Measurements from ENCODE around the gene UBE2D3.
A peak's percentile ranks its signal among the peaks of the same experiment; 100 is the strongest.
"Not testable (repeated sequence)": the region's sequence is repeated elsewhere in the genome, so short reads cannot be mapped to it uniquely, and the experiment has no call there.

UBE2D3 gene

DNA sequence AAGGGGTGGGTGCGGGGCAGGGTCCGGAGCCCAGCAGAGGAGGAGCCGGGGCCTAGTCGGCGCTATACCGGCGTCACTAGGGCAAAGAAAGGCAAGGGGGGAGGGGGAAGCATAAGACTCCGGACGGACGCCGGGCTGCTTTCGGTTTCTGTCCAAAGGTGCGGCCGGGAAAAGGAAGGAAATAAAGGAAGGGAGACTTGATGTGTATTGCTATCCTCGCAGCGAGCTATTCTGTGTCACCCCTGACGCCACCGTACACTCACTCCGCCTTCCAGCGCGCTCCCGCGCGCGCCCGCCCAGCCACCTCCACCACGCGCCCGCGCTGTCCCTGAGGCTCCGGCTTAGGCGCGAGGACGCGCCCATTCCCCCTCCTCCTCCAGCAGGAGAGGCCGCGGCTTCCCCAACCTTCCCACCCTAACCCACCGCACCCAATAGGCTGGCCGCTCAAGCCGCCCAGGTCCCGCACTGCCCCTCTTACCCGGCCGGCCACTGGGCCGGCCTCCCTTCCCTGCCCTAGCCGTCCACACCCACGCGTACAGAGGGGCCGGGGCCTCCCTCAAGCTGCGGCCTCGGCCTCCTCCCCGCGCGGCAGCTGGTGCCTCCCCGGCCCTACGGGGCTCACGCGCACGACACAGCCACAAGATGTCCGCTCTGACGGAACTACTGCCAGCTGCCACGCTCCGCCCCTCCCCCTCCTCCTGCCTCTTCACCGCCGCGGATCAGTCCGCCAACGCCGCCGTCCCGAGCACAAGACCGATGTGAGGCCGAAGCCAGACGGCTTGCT lies at the start of gene UBE2D3:
UBE2D3 (minus strand) TSS at position 662 of the 784 bp plus-strand sequence. CDS start 1,043 bp downstream, outside the sequence.
- peak; percentile 94 to 96 for DNase-seq

DNA sequence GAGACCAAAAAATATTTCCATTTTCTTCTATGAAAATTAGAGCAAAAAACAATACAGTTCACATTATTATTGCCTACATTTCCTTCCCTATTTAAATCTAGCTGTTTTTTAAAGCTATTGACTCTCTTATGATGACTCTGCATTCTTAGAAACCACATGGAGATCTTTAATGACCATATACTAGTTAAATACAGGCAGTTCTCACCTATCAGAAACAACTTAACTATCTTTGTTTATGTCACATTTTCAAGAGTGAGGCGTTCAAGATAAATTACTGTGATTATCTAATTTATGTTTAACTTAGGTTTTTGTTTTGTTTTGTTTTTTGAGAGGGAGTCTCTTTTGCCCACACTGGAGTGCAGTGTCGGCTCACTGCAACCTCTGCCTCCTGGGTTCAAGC lies 44.4 kb upstream of the UBE2D3 start:
- no peak for DNase-seq

DNA sequence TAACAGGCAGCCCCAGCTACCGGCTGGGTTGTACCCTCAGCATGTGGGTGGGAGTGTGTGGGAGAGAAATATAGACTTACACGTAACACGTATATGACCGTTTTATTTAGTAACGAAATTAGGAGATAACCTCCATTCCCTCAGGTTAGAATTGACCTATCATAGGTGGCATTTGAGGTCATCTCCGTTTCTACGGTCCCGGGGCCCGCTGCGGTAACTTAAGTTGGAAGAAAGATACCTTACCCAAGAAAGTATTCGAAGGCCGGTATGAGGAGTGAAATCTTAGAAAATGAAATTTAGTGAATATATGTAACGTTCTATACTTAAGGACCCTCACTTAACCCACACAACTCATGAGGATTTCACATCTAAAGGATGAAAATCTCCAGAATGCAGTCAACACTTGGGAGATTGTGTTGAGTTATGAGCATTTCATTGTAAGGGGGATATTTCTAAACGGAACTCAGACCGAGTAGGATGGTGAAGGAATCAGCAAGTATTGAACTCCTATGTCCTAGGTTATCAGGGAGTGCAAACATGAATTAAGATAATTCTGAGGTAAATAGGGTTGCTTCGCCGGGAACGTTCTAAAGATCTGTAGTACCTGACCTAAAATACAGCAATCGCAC lies 42.3 kb upstream of the UBE2D3 start:
- DNase-seq: peak; percentile 73 to 78

DNA sequence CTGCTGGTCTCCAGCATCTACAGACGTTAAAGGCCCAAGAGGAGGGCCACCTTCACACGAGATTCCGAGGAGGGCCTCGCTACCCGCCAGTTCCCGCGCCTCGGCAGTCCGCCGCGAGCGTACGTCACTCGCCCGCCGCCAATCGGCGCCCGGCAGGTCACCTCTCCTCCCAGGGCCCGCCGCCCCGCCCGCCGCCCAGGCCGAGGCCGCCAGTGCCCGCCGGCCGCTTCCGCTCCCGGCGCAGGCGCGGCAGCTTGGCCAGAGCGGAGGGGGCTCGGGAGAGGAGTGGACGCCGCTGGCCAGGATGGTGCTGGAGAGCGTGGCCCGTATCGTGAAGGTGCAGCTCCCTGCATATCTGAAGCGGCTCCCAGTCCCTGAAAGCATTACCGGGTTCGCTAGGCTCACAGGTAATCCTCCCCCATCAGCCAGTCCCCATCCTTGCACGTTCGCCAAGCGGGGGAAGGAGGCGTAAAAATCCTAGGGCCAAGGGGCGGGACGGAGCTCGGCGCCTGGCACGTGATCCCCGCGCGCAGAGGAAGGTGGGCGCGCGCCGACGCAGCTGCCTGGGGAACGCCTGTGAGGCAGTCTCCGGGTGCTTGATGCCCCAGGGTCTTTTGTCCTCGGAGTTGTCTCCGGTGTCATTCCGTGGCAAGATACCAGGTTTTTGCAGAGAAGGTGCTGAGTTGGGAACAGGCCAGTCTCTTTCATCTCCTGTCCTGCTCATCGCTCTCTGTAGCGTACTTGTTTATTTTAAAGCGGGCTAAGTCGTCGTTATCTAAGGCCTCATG lies 41.6 kb upstream of the UBE2D3 start, which contains the start of gene CISD2:
CISD2 (plus strand) TSS at position 212 of the 788 bp plus-strand sequence; CDS start at position 305, 93 bp downstream.
- peak; percentile 84 to 87 for DNase-seq

DNA sequence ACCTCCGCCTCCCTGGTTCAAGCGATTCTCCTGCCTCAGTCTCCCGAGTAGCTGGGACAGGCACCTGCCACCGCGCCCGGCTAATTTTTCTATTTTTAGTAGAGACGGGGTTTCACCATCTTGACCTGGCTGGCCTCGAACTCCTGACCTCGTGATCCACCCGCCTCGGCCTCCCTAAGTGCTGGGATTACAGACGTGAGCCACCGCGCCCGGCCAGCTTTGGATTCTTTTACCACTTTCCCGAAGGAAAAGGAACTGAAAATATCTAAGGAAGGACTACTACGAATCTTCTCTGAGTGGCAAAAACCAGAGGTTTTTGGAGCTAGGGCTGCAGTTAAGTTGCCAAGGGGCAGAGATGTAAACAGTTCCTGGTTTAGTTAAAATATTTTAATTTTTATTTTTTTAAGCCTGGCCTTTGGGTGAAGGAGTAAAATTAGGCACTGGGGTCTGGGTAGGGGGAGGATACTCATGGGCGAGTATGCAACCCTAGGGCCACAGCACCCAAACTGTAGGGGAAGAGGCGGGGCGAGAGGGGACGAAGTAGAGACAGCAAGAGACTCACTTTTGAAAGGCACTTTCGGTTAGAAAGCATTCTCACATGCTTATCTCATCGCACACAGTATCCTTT lies 40.9 kb upstream of the UBE2D3 start:
- no peak for DNase-seq

DNA sequence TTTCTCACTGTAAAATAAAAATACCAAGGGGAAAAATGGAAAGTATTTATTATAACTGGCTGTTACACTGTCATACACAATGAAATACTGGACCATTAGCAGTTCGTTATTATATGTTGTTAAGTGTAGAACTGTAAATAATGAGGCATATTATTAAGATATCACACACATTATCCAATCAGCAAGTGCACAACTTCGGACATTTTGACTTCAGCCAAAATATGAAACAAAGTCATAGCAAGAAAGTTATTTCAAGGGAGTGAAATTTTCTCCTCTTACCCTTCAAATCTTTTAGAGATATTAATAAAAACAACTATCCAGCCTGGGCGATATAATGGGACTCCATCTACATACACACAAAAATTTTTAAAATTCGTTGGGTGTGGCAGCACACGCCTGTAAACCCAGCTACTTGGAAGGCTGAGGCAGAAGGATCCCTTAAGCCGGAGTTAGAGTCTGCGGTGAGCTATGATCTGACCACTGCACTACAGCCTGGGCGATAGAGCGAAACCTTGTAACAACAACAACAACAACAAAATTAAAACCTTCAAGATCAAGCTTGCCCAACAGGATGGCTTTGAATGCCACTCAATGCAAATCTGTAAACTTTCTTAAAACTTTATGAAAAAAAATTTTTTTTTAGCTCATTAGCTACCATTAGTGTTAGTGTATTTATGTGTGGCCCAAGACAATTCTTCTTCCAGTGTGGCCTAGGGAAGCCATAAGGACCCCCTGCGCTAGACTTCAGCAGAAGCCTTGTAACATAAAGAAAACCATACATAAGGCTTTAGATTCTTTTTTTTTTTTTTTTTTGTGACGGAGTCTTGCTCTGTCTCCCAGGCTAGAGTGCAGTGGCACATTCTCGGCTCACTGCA lies 40.2 kb upstream of the UBE2D3 start:
- DNase-seq: no peak

DNA sequence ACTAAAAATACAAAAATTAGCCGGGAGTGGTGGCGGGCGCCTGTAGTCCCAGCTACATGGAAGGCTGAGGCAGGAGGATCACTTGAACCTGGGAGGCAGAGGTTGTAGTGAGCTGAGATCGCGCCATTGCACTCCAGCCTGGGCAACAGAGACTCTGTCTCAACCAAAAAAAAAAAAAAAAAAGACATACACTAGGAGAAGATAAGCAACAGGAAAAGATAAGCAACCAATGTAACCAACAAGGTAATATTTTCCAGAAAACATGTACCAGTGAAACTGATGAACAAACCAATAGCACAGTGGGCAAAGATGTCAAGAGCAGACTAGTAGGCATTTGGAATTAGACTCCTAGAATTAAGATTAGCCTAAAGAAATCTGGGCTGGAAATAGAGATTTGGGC lies 38.0 kb upstream of the UBE2D3 start:
- not testable (repeated sequence) for DNase-seq

DNA sequence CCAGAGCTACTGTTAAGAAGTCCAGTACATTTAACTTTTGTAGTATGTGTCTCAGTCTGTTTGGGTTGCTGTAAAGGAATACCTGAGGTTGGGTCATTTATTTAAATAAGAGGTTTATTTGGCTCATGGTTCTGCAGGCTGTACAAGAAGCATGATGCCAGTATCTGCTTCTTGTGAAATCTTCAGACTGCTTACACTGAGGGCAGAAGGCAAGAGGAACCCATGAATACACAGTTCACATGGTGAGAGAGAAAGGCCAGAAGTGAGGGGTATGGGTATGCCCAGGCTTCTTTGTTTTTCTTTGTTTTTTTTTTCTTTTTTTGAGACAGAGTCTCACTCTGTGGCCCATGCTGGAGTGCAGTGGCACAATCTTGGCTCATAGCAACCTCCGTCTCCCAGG lies 35.4 kb upstream of the UBE2D3 start:
- DNase-seq: no peak

DNA sequence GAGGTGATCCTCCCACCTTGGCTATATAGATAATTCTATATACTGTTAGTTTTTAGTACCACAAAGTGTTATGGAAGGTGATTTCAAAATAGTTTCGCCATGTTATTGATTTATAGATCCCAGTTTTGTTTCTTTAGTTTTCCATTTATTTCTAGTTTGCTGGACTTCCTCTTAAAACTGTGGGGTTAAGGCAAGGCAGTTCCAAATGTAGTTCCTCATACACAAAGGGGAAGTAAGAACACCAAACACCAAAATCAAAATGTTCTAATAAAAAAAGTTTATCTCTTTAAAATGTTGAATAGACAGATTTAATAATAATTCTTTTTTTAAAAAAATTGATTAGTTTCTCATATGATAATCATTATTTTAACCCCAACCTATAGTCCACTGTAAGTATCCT lies 34.7 kb upstream of the UBE2D3 start:
- DNase-seq: no peak

DNA sequence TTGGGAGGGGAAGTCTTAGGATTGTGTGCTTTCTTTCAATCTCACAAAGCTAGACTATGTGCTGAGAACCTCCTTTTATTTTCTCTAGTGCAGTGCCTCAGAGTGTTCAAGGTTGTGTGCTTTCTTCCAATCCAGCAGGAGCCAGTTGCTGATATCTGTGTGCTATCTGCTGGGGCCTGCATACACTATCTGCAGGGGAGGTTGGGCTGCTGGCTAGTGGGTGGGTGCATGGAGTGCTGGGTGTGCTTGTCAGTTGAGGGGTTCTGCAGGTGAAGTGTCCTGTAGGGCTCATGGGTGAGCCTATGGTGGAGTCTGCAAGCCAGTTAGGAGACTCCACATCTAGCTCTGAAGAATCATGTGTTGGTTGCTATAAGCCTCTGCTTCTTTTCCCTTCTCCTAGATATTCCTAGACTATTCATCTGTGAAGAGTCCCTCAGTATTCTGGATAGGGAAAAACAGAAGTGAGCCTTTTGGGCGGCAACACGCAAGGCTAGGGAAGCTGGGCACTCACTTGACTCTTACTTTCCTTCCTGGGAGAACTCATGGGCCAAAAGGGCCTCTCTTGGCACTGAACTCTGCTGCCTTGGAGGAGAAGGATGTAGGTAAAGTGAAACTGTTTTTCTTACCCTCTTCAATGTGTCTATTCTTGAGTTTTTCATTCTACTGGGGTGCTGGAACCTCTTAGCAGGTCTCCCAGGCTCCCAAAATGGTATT lies 33.4 kb upstream of the UBE2D3 start:
- DNase-seq: no peak

DNA sequence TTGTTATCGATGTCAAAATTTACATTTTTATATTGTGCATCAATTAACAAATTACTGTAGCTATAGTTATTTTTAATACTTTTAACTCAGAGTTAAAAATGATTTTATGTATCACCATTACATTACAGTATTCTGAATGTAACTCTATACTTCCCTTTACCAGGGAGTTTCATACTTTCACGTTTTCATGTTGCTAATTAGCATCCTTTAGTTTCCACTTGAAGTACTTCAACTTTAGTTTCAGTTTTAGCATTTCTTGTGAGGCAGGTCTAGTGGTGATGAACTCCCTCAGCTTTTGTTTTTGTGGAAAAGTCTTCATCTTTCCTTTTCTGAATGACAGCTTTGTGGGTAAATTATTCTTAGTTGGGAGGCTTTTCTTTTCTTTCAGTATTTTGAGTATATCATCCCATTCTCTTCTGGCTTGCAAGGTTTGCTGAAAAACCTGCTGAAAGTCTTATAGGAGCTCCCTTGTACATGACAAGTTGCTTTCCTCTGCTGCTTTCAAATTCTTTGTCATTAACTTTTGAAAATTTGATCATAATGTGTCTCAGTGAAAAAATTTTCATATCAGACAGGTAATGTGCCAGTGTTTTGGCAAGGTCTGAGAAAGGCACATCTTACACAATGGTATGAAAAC lies 31.6 kb upstream of the UBE2D3 start:
- DNase-seq: no peak

DNA sequence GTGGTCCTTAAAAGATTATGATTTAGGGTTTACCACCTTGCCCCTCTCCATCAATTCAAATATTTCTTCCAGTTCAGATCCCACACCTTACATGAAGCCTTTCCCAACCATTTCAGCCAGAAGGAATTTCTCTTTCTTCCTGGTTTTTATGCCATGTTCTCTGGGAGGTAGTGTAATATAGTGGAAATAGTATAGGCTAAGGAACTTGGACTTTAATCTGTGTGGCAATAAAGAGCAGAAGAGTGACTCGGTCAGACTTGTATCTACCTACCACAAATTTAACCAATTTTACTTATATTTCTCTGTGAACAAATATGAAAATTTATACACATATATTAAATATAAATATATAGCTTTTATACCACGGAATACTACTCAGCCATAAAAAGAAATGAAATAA lies 23.0 kb upstream of the UBE2D3 start:
- DNase-seq: no peak

DNA sequence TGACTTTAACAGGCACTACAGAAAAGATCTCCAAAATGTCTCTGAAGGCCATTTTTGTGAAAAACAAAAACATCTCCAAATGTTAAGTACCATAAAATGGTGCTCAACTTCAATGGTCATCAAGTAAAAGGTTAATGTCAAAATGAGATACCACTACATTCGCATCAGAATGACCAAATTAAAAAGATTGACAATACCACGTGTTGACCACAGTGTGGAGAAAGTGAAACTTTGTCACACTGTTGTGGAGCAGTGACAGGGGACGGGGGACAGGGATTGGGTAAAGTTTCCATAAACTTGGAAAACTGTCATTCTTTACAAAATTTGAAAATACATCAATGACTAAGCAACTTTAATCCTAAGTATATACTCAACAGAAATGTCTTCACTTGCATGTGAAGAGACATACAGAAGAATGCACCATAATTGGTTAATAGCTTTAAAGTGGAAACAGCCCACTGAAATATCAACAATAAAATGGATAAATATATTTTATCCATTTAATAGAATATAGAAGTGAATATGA lies 22.3 kb upstream of the UBE2D3 start:
- no peak for DNase-seq

DNA sequence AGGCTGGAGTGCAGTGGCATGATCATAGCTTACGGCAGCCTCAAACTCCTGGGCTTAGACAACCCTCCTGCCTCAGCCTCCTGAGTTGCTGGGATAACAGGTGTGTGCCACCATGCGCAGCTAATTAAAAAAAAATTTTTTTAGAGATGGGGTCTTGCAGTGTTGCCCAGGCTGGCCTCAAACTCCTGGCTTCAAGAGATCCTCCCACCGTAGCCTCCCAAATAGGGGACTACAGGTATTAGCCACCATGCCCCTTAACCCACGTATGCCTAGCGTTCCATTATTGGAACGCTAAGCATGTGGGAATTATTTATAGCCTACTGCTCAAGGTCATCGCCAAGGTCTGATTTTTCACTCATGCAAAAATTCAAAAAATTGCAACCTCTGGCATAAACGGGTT lies 20.3 kb upstream of the UBE2D3 start:
- no peak for DNase-seq

DNA sequence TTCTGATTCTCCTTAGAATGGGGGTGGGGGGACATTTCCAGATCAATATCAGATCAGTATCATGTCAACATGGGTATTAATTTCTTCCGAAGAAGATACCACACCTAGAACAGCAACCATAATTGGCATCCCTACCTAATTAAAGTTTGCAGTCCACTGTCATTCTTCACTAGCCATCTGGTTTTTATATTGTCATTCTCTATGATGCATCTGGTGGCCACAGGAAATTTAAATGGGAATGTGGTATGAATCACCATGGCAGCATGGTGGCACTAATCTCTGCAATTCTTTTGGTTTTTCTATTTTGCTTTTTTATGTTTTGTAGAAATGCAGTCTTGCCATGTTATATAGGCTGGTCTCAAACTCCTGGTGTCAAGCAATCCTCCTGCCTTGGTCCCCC lies 16.6 kb upstream of the UBE2D3 start:
- no peak for DNase-seq

DNA sequence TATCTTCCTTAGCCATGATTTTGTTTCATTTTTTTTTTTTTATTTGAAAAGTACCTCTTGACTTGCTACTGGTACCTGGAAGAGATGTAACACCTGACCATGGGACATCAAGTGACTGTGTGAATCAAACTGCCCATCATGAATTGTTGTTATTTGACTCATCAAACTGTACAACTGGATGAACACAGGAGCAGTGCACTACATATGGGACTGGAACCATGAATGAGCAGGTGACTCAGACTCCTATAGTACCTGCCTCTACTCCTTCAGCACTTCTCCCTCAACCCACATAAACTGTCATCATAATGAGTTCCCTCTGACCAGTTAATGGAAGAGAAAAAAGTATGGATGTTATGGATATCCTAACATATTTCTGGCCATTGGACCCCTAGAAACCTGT lies 15.9 kb upstream of the UBE2D3 start:
- DNase-seq: no peak

DNA sequence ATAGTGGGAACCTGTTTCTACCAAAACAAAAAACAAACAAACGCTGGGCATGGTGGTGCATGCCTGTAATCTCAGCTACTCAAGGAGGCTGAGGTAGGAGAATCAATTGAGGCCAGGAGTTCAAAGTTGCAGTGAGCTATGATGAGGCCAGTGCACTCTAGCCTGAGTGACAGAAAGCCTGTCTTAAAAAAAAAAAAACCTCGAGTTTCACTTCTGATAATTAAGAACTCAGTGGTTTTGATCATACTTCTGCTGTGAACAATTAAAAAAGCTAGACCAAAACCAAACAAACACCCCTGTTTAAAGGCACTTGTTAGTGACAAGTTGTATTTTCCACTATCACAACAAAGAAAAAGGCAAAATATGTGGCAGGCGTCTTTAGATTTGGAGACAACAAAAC lies 15.0 kb upstream of the UBE2D3 start:
- DNase-seq: no peak

DNA sequence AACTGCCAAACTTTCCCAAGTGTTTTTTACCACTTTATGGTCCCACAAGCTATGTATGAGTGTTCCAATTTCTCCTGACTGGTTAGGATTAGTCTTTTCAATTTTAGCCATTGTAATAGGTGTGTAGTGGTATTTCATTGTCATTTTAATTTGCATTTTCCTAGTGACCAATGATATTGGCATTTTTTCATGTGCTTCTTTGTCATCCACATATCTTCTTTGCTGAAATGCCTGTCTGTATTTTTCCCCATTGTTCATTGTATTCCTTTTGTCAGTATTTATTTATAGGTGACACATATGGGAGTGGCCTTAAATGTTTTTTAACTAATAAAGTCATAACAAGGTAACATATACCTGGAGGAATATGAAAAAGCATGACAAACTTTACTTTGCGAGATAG lies 9.2 kb upstream of the UBE2D3 start:
- no peak for DNase-seq

DNA sequence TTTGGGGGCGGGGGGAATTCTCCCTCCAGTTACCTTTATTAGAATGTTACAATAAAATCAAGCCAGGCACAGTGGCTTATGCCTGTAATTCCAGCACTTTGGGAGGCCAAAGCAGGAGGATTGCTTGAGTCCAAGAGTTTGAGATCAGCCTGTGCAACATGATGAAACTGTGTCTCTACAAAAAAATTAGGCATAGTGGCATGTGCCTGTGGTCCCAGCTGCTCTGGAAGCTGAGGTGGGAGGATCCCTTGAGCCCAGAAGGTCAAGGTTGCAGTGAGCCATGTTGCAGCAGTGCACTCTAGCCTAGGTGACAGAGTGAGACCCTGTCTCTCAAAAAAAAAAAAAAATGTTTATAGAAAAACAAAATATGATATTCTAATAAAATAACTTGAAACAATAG lies 5.3 kb upstream of the UBE2D3 start:
- DNase-seq: no peak

DNA sequence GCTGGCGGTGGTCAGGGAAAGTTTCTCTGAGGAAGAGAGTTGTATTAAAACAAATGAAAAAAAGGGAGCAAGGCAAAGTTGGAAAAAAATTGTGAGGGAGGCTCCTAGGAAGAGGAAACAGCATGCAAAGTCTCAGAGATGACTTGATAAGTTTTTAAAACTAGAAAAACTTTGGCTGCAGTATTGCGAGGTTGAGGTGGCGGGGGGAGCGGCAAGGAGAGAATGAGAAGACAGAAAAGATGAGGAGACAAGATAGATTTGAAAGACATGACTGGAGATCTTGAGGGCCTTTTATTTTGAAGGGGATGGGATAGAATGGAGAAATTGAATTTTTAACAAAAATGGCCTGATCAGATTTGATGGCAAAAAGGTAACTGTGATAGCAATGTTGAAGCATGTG lies 4.8 kb upstream of the UBE2D3 start:
- no peak for DNase-seq

DNA sequence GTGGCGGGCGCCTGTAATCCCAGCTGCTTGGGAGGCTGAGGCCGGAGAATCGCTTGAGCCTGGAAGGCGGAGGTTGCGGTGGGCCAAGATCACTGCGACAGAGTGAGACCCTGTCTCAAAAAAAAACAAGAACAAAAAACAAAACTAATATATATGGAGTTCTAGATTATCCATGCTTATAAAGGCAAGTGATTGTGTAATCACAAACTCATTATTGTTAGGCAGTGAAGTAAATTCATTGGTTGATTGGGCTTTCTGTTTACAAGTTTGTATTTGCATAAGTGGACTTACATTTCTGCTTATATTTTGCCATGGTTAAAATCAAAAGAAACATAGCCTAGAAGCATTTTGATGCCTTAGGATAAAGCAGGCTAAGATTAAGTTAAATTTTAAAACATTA lies 2.5 kb upstream of the UBE2D3 start:
- DNase-seq: no peak

All from activated CD4-positive, alpha-beta T cell treated with anti-CD3 and anti-CD28 coated beads for 4 hours (primary cell).